Common myeloid progenitor, CD34-positive (primary cell): ENCODE data around the gene SYNJ1.
"Not testable (repeated sequence)": the region's sequence is repeated elsewhere in the genome, so short reads cannot be mapped to it uniquely, and the experiment has no call there.

Source experiments
- CTCF ChIA-PET: fragments of 350-600 bp; sonication (Branson Sonifier 250); formaldehyde crosslinking; loops from one replicate; lab custom pipeline; 2021; ENCODE audit warnings: antibody characterized with exemption; lab: Charles Lee
- POLR2A ChIA-PET: fragments of 350-600 bp; sonication (Branson Sonifier 250); formaldehyde crosslinking; loops from one replicate; lab custom pipeline; 2021; ENCODE audit warnings: antibody characterized with exemption; lab: Charles Lee
- DNase-seq, 3 donors: peaks; one replicate each; pipeline versions ENCODE4 v3.0.0 to v3.0.0-alpha.2; 2013
- H3K27ac ChIP-seq, 2 experiments: 1 replicate in 1 of 2; 2 replicates in 1 of 2; pipeline ENCODE4 v1.7.0; 2013; ENCODE audit warnings: inconsistent platforms in 2 of 2, low read length in 2 of 2, mild to moderate bottlenecking in 2 of 2, low read depth in 1 of 2, moderate library complexity in 1 of 2; ENCODE audit not compliant: severe bottlenecking in 2 of 2, insufficient read depth in 1 of 2, poor library complexity in 1 of 2
- H3K27me3 ChIP-seq, 5 experiments: replicated peaks in 2 of 5; 1 replicate in 3 of 5; 2 replicates in 2 of 5; pipeline versions ENCODE4 v1.6.1 to v1.7.0; 2013; ENCODE audit warnings: low read length in 4 of 5, mild to moderate bottlenecking in 2 of 5, moderate library complexity in 2 of 5, inconsistent platforms in 1 of 5; ENCODE audit not compliant: insufficient read depth in 5 of 5, control insufficient read depth in 4 of 5
- H3K36me3 ChIP-seq, 4 experiments: 1 replicate in 2 of 4; 2 replicates in 2 of 4; pipeline versions ENCODE4 v1.6.1 to v1.7.0; 2013; ENCODE audit warnings: low read length in 3 of 4, control low read depth in 1 of 4, mild to moderate bottlenecking in 1 of 4; ENCODE audit not compliant: control insufficient read depth in 4 of 4, insufficient read depth in 4 of 4
- H3K4me1 ChIP-seq, 4 experiments: 1 replicate in 3 of 4; 2 replicates in 1 of 4; pipeline versions ENCODE4 v1.6.1 to v1.7.1; 2013; ENCODE audit warnings: low read length in 3 of 4, mild to moderate bottlenecking in 3 of 4, control low read depth in 1 of 4, inconsistent platforms in 1 of 4, moderate library complexity in 1 of 4; ENCODE audit not compliant: control insufficient read depth in 4 of 4, insufficient read depth in 4 of 4; ENCODE audit errors: control extremely low read depth in 1 of 4
- H3K4me3 ChIP-seq, 7 experiments: 1 replicate in 4 of 7; 2 replicates in 3 of 7; pipeline versions ENCODE4 v1.5.1 to v1.7.0; 2013; ENCODE audit warnings: mild to moderate bottlenecking in 7 of 7, low read length in 6 of 7, moderate library complexity in 6 of 7, inconsistent platforms in 2 of 7, low read depth in 2 of 7, control low read depth in 1 of 7; ENCODE audit not compliant: insufficient read depth in 4 of 7, control insufficient read depth in 1 of 7; ENCODE audit errors: extremely low read depth in 1 of 7
- H3K9me3 ChIP-seq, 5 experiments: 1 replicate in 4 of 5; 2 replicates in 1 of 5; pipeline versions ENCODE4 v1.6.1 to v1.7.1; 2013; ENCODE audit warnings: low read length in 4 of 5, mild to moderate bottlenecking in 2 of 5, inconsistent platforms in 1 of 5, low read depth in 1 of 5, moderate library complexity in 1 of 5; ENCODE audit not compliant: control insufficient read depth in 4 of 5, insufficient read depth in 2 of 5; ENCODE audit errors: control extremely low read depth in 1 of 5
- WGBS: methylation state at CpG from one replicate; pipeline ENCODE4 v1.1.5; 2013; ENCODE audit not compliant: insufficient coverage; 5-methylcytosine and 5-hydroxymethylcytosine counted together

Gene SYNJ1

DNA sequence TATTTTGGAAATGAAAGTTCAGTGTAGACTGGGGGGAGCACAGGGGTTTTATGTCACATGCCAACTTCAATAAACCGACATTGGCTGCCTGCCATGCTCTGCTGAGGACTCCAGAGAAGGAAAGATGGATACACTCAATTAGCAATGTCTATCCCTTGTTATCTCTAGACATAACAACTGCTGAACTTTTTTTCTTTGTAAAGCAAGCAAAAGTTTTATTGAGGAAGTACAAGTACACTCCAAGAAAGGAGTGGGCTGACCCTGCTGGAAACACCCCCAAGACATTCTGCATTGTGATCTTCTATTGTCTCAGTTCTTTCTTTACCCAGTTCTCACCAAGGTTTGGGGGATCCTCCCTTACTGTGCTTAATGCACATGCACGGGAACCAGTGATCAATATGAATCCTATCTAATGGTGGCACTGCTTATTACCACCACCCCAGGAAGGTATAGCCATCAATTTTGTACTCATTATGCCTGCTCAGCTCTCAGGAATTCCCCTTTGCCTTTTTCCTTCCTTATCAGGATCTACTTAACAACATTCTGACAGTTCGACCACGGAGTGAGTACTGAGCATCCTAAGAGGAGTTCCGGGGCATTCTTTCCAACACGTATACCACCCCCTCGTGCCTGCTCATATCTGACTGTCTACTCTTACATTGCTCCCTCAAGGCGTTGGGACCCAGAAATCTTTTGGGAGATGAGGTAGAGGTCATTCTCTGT is 28.7 kb downstream of the SYNJ1 start:
- POLR2A ChIA-PET = no interaction called here
- no peak for DNase-seq
- Histone ChIP-seq H3K27ac (no peak overlapping the region), H3K4me3 (no peak overlapping the region), H3K4me1 (peaks cover 0 to 6% (median 0%) of the 10 kb centered on the region in 4 experiments), H3K27me3 (no peaks in the 10 kb centered on the region), H3K9me3 (no peaks in the 10 kb centered on the region), H3K36me3 (peaks cover 3 to 9% (median 7%) of the 10 kb centered on the region in 4 experiments)
- CTCF ChIA-PET = no interaction called here
- WGBS = 93% methylated on average over 2 of the region's 8 CpGs

DNA sequence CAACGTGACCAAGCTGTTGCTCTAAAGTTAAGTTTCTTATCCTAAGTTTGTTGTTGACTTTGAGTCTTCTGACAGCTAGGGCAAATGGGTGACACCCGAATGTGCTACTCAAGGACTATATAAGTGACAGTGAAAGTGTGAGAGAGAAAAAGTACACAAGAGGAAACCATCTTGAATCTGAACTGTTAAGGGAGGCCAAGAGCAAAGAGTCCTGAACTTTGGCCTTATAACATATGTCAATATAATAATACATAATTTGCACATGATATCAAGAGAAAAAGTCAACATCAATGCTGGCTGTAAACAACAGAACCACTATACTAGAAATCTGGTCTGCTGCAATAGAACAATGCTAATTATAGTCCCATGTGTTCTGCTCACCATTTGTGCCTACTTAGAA is 29.5 kb downstream of the SYNJ1 start:
- WGBS = 100% methylated on average over 2 of the region's 2 CpGs
- no peak for DNase-seq
- ChIA-PET CTCF (interaction anchor here (1.7 kb wide), 1 partner anchor 84 kb away, joined by 3 read pairs; no protein-coding TSS in a partner anchor), POLR2A (no interaction called here)
- Histone ChIP-seq H3K4me3 (no peak overlapping the region), H3K27me3 (no peaks in the 10 kb centered on the region), H3K9me3 (no peaks in the 10 kb centered on the region), H3K36me3 (peaks cover 5 to 9% (median 8%) of the 10 kb centered on the region in 4 experiments), H3K27ac (no peak overlapping the region), H3K4me1 (peaks cover 0 to 6% (median 0%) of the 10 kb centered on the region in 4 experiments)

DNA sequence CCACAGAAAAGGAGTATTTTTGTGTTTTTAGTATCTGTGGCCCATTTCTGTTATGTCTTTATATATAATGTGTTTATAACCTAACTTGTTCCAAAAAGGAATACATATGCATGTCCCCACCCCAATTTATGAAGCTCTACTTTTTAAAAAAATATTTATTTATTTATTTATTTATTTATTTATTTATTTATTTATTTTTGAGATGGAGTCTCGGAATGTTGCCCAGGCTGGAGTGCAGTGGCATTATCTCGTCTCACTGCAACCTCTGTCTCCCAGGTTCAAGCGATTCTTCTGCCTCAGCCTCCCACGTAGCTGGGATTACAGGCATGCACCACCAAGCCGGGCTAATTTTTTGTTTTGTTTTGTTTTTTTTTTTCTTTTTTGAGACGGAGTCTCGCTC is 32.3 kb downstream of the SYNJ1 start:
- H3K27ac ChIP-seq, H3K4me3 ChIP-seq, POLR2A ChIA-PET, H3K9me3 ChIP-seq, H3K27me3 ChIP-seq, DNase-seq, H3K4me1 ChIP-seq: not testable (repeated sequence)
- H3K36me3 ChIP-seq = peaks cover 2 to 19% (median 14%) of the 10 kb centered on the region in 4 experiments
- WGBS = 100% methylated on average over 1 of the region's 7 CpGs
- CTCF ChIA-PET = interaction anchor here (0.7 to 2.1 kb wide), 3 partner anchors 12 to 33 kb away, joined by 3 to 5 read pairs (median 4); no protein-coding TSS in a partner anchor

DNA sequence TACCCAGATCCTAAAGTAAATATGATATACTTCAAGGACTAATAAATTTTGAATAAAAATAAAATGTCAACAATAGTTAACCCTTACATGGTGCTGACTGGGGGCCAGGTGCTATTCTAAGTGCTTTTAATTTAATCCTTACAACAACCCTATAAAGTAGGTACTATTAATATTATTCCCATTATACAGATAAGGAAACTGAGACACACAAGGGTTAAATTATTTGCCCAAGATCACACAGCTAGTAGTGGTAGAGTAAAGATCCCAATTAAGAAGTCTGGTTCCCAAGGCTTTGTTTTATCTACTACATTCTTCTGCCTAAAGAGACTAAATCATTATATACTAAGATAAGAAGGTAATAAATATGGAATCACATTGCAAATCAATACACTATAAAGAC is 34.2 kb downstream of the SYNJ1 start:
- H3K4me1 ChIP-seq = no peaks in the 10 kb centered on the region
- H3K27ac ChIP-seq = no peak overlapping the region
- H3K4me3 ChIP-seq = no peak overlapping the region
- H3K27me3 ChIP-seq = no peaks in the 10 kb centered on the region
- POLR2A ChIA-PET = no interaction called here
- H3K9me3 ChIP-seq = no peaks in the 10 kb centered on the region
- CTCF ChIA-PET = no interaction called here
- DNase-seq = no peak
- peaks cover 3 to 16% (median 12%) of the 10 kb centered on the region in 4 experiments for H3K36me3 ChIP-seq

DNA sequence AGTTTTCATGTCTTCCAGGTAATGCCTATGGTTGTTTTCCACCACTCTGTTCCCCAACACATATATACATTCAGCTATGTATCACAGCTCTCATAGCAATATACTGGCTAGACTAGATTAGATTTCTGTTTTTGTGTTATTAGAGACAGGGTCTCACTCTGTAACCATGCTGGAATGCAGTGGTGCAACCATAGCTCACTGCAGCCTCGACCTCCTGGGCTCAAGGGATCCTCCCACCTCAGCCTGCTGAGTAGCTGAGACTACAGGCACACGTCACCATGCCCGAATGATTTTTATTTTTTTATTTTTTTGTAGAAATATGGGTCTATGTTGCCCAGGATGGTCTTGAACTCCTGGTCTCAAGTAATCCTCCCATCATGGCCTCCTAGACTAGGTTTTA is 37.7 kb downstream of the SYNJ1 start:
- POLR2A ChIA-PET = no interaction called here
- DNase-seq = no peak
- no peaks in the 10 kb centered on the region for H3K27me3 ChIP-seq
- no peaks in the 10 kb centered on the region for H3K9me3 ChIP-seq
- H3K4me1 ChIP-seq = no peaks in the 10 kb centered on the region
- H3K4me3 ChIP-seq = no peak overlapping the region
- H3K36me3 ChIP-seq = peaks cover 3 to 25% (median 14%) of the 10 kb centered on the region in 4 experiments
- WGBS = 86% methylated on average over 1 of the region's 3 CpGs
- CTCF ChIA-PET = interaction anchor here (1.3 kb wide), 1 partner anchor 10 kb away, joined by 3 read pairs; no protein-coding TSS in a partner anchor
- no peak overlapping the region for H3K27ac ChIP-seq

DNA sequence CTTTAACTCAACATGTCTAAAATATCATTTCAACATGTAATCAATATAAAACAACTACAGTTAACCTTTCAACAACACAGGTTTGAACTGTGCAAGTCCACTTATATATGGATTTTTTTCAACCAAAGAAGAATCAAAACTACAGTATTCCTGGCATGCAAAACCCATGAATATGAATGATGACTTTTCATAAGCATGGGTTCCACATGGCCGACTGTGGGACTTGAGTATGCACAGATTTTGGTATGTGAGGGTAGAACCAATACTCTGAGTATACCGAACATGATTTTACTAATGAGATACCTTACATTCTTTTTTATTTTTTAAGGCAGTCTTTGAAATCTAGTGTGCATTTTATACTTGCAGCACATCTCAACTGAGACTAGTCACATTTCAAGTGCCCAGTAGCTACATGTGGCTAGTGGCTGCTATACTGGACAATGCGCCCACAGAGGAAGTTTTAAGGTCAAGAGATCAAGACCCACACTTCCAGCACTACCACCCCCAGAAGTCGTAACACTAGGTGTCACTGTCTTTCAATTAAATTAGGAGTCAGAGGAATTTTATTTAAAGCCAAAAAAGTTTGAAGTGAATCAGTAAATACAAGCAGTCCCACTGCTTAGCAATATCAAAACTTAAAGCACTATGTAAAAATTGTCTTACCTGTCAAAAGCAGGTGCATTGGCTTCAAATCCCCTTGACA is 40.0 kb downstream of the SYNJ1 start:
- Histone ChIP-seq H3K27me3 (no peaks in the 10 kb centered on the region), H3K27ac (no peak overlapping the region), H3K4me1 (peaks cover 0 to 2% (median 0%) of the 10 kb centered on the region in 4 experiments), H3K36me3 (peaks cover 2 to 22% (median 12%) of the 10 kb centered on the region in 4 experiments), H3K4me3 (no peak overlapping the region), H3K9me3 (no peaks in the 10 kb centered on the region)
- 100% methylated on average over 1 of the region's 4 CpGs for WGBS
- DNase-seq = peak in 2 of 3 donors; percentile 11 to 22
- ChIA-PET POLR2A (no interaction called here), CTCF (interaction anchor here (1.7 kb wide), 1 partner anchor 138 kb away, joined by 6 read pairs; no protein-coding TSS in a partner anchor)
